Measurements from ENCODE around the gene CMTR1. TPM values are rescaled to one million over a fixed set of nuclear protein-coding genes. Genes with fewer than 3 reads are reported as not detected.
A peak's percentile ranks its signal among the peaks of the same experiment; 100 is the strongest.

Gene CMTR1
- total and polyA plus RNA-seq, 10 of the 15 experiments (the other 5 are each of a cell fraction or from before 2014, with no cell fraction given), result 2.7 to 67.0 (median 46.2) TPM

DNA sequence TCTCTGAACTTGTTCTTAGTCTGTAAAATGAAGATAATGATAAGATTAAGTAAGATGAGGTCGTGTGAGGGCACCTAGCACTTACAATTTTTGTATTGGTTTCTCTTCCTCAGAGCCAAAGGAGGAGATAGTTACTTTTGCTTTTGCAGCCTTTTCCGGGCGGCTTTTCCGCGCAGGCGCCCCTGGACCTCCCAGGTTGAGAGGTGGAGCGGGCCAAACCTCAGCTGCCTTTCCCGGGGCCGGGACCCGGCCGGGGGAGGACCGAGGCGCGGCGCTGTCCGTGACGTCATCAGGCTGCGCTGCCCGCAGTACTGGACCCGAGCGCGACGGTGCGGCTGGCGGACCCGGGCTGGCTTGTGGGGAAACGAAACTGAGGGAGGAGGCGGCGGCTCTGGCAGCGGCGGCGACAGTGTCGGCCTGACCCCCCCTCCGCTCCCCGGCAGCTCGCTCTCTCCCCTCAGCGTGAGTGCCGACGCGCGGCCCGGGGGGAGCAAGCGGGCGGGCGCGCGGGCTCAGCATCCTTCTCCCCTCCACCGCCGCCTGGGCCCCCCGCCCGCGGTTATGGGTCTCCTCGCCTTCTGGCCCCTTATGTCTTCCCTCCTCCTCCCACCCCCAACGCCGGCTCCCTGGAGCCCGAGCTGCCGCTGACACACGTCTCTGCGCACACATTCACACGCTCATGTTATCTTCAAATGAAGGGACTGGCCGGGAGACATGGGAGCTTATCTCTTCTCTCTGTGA is at the start of gene CMTR1 (continued):
- no peak for TF ChIP-seq KLF5 (IDR thresholded peaks at IDR 0.05; ENCODE audit: partially characterized antibody)
- TF ChIP-seq, protein P1, sequence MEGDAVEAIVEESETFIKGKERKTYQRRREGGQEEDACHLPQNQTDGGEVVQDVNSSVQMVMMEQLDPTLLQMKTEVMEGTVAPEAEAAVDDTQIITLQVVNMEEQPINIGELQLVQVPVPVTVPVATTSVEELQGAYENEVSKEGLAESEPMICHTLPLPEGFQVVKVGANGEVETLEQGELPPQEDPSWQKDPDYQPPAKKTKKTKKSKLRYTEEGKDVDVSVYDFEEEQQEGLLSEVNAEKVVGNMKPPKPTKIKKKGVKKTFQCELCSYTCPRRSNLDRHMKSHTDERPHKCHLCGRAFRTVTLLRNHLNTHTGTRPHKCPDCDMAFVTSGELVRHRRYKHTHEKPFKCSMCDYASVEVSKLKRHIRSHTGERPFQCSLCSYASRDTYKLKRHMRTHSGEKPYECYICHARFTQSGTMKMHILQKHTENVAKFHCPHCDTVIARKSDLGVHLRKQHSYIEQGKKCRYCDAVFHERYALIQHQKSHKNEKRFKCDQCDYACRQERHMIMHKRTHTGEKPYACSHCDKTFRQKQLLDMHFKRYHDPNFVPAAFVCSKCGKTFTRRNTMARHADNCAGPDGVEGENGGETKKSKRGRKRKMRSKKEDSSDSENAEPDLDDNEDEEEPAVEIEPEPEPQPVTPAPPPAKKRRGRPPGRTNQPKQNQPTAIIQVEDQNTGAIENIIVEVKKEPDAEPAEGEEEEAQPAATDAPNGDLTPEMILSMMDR (IDR thresholded peaks at IDR 0.05 in 2 of 3, conservative IDR thresholded peaks at IDR 0.05 in 1 of 3; ENCODE audit: control insufficient read depth in 2 of 3, extremely low read depth in 1 of 3, insufficient read depth in 1 of 3, low read depth in 3 of 3, low read length in 3 of 3), result no peak
- no peak for TF ChIP-seq ZSCAN29 (IDR thresholded peaks at IDR 0.05)
- TF ChIP-seq, protein P2, sequence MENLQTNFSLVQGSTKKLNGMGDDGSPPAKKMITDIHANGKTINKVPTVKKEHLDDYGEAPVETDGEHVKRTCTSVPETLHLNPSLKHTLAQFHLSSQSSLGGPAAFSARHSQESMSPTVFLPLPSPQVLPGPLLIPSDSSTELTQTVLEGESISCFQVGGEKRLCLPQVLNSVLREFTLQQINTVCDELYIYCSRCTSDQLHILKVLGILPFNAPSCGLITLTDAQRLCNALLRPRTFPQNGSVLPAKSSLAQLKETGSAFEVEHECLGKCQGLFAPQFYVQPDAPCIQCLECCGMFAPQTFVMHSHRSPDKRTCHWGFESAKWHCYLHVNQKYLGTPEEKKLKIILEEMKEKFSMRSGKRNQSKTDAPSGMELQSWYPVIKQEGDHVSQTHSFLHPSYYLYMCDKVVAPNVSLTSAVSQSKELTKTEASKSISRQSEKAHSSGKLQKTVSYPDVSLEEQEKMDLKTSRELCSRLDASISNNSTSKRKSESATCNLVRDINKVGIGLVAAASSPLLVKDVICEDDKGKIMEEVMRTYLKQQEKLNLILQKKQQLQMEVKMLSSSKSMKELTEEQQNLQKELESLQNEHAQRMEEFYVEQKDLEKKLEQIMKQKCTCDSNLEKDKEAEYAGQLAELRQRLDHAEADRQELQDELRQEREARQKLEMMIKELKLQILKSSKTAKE (IDR thresholded peaks at IDR 0.05; ENCODE audit: low read depth, poor library complexity, severe bottlenecking), result no peak
- TF ChIP-seq, protein P3, sequence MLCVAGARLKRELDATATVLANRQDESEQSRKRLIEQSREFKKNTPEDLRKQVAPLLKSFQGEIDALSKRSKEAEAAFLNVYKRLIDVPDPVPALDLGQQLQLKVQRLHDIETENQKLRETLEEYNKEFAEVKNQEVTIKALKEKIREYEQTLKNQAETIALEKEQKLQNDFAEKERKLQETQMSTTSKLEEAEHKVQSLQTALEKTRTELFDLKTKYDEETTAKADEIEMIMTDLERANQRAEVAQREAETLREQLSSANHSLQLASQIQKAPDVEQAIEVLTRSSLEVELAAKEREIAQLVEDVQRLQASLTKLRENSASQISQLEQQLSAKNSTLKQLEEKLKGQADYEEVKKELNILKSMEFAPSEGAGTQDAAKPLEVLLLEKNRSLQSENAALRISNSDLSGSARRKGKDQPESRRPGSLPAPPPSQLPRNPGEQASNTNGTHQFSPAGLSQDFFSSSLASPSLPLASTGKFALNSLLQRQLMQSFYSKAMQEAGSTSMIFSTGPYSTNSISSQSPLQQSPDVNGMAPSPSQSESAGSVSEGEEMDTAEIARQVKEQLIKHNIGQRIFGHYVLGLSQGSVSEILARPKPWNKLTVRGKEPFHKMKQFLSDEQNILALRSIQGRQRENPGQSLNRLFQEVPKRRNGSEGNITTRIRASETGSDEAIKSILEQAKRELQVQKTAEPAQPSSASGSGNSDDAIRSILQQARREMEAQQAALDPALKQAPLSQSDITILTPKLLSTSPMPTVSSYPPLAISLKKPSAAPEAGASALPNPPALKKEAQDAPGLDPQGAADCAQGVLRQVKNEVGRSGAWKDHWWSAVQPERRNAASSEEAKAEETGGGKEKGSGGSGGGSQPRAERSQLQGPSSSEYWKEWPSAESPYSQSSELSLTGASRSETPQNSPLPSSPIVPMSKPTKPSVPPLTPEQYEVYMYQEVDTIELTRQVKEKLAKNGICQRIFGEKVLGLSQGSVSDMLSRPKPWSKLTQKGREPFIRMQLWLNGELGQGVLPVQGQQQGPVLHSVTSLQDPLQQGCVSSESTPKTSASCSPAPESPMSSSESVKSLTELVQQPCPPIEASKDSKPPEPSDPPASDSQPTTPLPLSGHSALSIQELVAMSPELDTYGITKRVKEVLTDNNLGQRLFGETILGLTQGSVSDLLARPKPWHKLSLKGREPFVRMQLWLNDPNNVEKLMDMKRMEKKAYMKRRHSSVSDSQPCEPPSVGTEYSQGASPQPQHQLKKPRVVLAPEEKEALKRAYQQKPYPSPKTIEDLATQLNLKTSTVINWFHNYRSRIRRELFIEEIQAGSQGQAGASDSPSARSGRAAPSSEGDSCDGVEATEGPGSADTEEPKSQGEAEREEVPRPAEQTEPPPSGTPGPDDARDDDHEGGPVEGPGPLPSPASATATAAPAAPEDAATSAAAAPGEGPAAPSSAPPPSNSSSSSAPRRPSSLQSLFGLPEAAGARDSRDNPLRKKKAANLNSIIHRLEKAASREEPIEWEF (IDR thresholded peaks at IDR 0.05; ENCODE audit: insufficient replicate concordance, low read depth, low read length), result no peak
- TF ChIP-seq IKZF1 (conservative IDR thresholded peaks at IDR 0.05), result peak; percentile 96
- TF ChIP-seq, protein P4, sequence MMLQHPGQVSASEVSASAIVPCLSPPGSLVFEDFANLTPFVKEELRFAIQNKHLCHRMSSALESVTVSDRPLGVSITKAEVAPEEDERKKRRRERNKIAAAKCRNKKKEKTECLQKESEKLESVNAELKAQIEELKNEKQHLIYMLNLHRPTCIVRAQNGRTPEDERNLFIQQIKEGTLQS (IDR thresholded peaks at IDR 0.05; ENCODE audit: borderline replicate concordance, extremely low read depth, low read depth, low read length), result peak; percentile 91; the same call in 1 of the 2 replicates
- peak; percentile 100 for TF ChIP-seq NBN (IDR thresholded peaks at IDR 0.05)
- TF ChIP-seq EZH2 (IDR thresholded peaks at IDR 0.05; ENCODE audit: borderline replicate concordance, control insufficient read depth, low read depth, low read length), result no peak
- TF ChIP-seq EP300 (IDR thresholded peaks at IDR 0.05; ENCODE audit: borderline replicate concordance in 1 of 2, control insufficient read depth in 1 of 2, low read depth in 2 of 2, low read length in 2 of 2), result peak in 1 of 2 experiments; percentile 42; a peak in 2 of 4 replicates
- TF ChIP-seq, protein P5, sequence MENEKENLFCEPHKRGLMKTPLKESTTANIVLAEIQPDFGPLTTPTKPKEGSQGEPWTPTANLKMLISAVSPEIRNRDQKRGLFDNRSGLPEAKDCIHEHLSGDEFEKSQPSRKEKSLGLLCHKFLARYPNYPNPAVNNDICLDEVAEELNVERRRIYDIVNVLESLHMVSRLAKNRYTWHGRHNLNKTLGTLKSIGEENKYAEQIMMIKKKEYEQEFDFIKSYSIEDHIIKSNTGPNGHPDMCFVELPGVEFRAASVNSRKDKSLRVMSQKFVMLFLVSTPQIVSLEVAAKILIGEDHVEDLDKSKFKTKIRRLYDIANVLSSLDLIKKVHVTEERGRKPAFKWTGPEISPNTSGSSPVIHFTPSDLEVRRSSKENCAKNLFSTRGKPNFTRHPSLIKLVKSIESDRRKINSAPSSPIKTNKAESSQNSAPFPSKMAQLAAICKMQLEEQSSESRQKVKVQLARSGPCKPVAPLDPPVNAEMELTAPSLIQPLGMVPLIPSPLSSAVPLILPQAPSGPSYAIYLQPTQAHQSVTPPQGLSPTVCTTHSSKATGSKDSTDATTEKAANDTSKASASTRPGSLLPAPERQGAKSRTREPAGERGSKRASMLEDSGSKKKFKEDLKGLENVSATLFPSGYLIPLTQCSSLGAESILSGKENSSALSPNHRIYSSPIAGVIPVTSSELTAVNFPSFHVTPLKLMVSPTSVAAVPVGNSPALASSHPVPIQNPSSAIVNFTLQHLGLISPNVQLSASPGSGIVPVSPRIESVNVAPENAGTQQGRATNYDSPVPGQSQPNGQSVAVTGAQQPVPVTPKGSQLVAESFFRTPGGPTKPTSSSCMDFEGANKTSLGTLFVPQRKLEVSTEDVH (IDR thresholded peaks at IDR 0.05; ENCODE audit: low read depth, partially characterized antibody), result peak; percentile 36
- TF ChIP-seq CBX3 (IDR thresholded peaks at IDR 0.05; ENCODE audit: borderline replicate concordance, low read depth), result no peak
- no peak for TF ChIP-seq SREBF1 (IDR thresholded peaks at IDR 0.05; ENCODE audit: low read length)

Measured in GM12878 (cell line).